A172 (cell line): Measurements from ENCODE around the gene SYNPO2. TPM values are rescaled to one million over a fixed set of nuclear protein-coding genes. Genes with fewer than 3 reads are reported as not detected.
A peak's percentile ranks its signal among the peaks of the same experiment; 100 is the strongest.
"Not testable (repeated sequence)": the region's sequence is repeated elsewhere in the genome, so short reads cannot be mapped to it uniquely, and the experiment has no call there.

Experiments used
- DNase-seq: peaks from one replicate; pipeline ENCODE4 v3.0.0-alpha.2; 2015; ENCODE audit warnings: low spot score
- total RNA-seq: library from RNA; depleted of rRNA; stranded (reverse); fragments of >200 nt; shearing (Covaris generic); gene quantifications from 2 replicates; pipeline ENCODE4 v1.2.3, GENCODE V29; 2014

The SYNPO2 gene
- total RNA-seq, 1 experiment from 2014 or later: 0.07 TPM

DNA sequence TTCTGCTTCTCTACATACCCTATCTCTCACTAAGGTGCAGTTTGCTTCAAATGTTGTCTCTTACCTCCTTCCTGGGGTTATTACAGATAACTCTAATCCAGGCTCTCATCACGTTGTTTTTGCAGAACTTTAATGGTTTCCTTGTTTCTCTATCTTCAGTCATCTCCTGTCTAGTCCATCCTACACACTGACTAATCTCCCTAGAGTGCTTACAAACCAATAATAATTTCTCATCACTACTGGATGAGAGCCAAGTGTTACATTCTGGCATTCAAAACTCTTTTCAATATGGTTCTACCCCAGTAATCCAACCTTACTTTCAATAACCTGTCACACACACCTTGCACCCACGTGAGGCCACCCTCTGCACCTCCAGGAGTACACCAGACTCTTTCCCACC is 86.1 kb downstream of the SYNPO2 start:
- DNase-seq: no peak

DNA sequence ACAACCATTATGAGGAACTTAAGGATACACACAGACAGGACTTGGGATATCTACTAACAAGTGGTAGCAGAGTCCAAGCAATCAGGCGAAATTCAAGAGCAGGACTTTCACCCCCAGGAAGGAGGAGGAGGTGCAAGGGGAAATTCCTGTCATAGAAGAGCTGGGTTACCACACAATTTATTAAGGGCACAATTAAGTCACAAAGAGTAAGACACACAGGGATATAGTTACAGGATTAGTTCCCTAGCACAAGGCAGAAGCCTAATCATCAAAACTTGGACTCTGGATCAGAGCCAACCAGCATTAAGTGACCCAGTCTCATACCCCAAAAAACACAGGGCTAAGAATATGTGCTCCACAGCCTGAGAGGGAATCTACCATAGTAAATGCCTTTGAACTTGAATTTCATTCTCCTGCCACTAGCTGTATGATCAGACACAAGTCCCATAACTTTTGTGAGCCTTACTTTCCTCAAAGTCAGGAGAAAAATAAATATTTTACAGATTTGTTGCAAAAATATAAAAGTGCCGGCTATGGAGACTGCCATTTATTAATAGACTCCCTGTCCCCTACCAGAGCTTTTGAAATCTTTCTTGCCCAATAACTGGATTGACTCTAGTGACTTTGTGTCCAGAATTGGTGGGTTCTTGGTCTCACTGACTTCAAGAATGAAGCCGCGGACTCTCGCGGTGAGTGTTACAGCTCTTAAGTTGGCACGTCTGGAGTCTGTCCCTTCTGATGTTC is 87.0 kb downstream of the SYNPO2 start:
- DNase-seq: no peak

DNA sequence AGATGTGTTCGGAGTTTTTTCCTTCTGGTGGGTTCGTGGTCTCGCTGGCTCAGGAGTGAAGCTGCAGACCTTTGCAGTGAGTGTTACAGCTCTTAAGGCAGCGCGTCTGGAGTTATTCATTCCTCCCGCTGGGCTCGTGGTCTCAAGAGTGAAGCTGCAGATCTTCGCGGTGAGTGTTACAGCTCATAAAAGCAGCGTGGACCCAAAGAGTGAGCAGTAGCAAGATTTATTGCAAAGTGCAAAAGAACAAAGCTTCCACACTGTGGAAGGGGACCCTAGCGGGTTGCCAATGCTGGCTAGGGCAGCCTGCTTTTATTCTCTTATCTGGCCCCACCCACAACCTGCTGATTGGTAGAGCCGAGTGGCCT is 87.5 kb downstream of the SYNPO2 start:
- not testable (repeated sequence) for DNase-seq

DNA sequence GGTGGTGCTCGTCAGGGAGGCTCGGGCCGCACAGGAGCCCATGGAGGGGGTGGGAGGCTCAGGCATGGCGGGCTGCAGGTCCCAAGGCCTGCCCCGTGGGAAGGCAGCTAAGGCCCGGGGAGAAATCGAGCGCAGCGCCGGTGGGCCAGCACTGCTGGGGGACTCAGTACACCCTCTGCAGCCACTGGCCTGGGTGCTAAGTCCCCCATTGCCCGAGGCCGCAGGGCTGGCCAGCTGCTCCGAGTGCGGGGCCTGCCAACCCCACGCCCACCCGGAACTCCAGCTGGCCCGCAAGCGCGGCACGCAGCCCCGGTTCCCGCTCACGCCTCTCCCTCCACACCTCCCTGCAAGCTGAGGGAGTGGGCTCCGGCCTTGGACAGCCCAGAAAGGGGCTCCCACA is 88.4 kb downstream of the SYNPO2 start:
- DNase-seq: not testable (repeated sequence)

DNA sequence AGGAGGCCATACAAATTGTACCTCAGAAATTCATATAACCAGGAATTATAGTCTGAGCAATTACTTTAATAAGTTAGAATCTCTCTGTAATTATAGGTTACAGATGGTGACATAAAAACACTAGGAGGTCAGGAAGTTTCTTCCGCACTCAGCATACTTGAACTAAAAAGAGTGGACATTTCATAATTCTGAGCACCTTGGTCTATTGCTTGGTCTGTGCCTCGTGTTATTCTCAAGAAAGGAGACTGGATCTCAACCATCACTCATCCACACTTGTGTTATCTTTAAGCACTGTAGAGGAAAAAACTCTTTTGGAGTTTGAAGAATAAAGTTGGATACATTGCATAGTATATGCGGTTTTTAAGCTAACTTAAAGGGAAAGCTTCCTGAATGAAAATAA is 91.1 kb downstream of the SYNPO2 start:
- DNase-seq: no peak

DNA sequence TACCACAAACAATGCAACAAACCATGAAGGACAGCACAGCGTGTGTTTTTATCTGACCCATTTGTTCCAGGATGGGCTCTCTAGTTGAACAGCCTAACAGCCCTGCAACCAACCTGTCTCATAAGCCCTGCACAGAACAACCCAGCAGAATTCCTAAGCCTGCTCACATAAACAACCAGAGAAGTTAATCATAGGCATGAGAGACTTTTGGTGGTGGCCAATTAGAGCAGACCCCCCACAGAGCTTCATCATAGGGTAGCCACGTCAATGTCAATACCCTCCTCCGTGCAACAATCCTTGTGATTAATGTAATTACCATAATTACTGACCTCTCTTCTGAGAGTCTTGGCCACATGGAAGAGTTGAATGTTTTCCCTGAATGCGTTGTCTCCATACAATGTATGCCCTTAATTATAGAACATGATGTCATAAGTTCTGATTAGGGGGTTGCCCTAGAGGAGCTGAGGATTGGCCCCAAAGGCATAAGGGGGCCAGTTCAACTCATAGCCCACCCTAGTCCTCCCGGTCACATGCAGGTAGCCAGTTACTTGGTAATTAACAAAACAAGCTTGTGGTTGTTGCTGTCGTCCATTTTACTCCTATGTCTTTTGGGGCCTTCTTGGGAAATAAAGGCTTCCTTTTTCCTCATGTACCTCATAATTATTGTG is 92.7 kb downstream of the SYNPO2 start:
- no peak for DNase-seq

DNA sequence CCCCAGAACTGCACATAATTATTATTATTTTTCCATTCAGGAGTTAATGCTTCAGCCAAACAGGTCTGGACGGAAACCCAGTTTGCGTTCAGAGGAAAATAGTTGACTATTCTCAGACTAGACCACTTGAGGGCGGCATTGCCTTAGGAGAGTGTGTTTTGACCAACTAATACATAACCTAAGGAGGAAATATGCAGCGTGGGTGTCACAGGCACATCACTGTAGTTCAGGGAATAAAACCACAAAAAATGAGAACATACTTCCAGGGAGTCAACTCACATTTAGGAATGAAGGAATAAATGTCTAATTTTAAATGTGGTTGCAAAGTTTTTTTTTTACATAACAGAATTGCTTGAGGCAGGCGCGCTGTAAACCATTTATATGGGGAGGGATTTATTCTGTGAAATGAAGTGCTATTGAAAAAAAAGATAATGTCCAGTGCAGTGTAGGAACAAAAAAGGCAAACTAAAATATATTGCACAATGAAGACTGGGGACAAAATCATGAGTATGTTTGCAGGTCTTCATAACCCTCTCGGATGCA is 93.3 kb downstream of the SYNPO2 start:
- peak; percentile 75 for DNase-seq

DNA sequence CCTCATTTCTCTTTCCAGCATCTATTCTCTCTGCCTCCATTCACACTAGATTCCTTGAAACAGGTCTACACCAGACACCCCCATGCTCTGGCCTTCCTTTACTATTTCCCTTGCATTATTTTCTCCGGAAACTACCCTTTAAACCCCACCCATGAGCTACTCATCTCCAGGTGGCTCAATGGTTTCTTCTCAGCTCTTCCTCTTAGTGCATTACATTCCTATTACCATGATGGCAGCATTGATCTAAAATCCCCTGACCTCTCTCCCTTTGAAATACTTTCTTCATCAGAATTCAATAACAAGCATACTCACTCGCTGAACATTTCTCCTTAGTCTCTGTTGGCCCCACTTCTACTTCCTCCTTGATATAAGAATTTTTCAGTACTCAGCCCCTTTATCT is 94.6 kb downstream of the SYNPO2 start:
- no peak for DNase-seq

DNA sequence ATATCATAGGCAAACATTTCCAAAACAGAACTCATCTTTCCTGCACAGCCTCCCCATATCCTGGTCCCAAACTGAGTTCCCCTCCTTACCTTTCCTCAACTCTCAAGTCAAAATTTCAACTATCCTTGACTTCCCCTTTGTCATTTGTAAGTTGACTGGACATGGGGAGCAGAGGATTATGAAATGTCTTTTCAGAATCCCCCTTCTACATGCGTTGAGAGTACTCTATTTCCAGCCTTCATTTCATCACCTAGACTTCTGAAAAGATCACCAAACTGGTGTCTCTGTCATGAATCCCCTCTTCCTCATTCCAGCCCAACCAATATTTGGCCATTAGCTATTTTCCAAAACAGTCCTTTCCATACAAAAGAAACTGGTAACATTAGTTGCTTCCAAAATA is 95.2 kb downstream of the SYNPO2 start:
- no peak for DNase-seq

DNA sequence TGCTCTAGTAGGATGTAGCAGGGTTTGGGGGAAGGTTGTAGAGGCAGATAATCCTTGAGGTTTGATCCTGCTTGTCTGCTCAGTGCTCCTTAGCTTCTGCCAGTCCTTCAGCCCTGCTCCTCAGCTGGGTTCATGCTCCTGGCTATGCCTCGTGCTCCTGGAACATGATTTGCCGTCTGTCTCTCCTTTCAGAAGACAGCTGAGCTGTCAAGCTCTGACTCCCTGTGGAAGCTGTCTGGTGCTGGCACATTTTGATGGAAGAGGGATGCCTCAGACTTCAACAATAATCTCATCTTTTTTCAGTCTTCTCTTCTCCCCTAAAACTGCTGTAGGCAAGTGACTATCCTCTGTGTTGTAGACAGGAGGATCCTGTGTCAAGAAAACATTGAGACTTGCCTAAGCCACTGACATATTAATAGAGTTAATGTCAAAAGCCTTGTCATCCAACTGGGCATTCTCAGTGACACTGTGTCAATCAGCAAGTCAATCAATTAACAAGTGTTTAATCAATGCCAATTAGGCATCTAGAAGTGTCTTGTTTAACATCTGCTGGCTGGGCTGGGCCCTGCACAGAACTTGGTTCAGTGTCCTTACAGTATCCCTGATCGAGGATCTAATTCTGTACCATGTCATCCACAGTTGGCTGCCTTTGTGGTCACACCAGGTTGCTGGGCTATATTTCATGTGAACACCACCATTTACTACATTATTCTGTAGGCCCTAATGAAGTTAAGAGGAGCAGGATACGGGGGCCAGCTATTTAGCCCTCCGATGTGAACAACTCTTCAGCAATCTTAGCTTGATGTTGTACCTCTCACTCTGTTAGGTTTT is 96.7 kb downstream of the SYNPO2 start:
- no peak for DNase-seq

DNA sequence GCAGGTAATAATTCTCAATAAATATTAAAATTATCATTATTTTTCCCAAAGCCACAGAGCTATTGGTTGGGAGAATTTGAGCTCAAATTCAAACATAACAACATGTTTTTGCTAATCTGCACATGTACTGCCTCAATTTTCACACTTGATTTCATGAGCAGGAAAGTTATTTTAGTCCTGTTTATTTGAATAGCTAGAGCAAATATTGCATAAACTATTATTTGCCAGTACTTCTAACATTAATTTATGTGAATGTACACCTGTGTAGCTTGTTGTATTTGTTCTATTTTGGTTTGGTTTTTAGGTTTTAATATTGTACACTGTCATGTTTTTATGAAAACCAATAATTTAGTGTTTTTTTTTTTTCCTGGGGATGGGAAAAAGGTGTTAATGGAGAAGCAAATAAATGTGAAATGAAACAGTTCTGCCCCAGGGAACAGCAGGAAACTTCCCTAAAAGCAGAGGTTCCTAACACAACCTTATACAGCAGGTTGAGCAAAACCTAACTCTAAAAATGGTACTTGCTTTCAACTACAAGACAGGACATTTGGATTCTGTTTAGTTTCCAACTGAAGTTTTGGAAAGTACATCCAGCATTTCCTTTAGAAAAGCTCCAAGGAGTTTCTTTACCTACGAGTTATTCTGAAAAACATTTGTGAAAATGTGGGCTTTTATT is 99.4 kb downstream of the SYNPO2 start:
- no peak for DNase-seq

DNA sequence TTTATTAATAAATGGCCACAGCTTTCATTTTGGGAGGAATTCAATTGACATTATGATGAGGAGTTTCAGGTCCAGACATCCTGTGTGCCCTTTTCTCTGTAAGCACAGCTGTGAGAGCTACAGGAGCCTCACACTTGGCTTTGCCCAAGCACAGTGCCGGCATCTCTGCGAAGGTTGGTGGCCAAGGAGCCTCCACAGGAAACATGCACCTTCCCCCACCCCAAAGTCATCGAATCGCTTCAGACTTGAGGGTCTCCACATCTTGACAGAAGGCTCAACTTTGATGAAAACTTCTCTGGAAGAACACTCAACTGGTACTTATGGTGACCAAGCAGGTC is 100.0 kb downstream of the SYNPO2 start:
- no peak for DNase-seq

DNA sequence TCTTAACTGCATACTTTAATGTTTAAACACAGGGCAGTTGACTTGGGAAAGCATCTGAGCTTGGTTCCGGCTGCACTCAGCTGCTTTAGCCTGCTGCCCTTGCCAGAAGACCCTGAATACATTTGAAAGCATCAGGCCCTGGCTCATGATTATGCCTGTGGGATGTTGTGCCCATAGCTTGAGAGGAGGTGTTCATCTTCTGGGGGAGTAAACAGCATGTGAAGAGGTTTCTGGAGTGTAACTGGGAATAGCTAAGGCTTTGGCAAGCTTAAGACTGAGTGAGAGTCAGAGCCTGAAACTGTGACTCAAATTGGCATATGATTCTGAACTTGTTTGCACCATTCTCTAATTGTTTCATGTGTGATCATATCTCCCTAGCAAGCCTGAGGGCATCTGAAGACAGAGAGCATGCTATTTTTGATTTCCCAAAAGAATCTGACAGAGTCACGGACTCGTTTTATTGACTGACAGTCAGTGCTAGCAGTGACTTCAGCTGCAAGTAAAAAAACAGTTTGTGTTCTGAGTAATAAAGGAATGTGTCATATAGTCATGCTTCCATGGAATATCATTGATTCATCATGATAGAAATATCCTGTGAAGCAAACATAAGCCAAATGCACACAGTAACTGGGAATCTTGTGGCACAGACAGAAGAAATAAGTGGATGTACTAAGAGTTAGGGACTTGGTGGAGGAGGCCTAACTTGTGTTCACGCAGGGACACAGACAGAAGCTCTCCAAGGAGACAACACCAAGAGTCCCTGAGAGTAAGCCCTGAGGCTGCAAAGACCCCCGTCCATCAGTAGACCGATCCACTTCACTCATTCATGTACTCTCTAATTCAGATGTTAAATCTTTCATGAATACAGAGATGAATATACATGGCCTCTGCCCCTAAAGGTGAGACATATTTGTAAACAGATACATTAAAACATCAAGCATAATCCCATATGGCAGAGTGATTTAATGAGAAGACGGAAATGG is 100.7 kb downstream of the SYNPO2 start:
- peak; percentile 14 for DNase-seq

DNA sequence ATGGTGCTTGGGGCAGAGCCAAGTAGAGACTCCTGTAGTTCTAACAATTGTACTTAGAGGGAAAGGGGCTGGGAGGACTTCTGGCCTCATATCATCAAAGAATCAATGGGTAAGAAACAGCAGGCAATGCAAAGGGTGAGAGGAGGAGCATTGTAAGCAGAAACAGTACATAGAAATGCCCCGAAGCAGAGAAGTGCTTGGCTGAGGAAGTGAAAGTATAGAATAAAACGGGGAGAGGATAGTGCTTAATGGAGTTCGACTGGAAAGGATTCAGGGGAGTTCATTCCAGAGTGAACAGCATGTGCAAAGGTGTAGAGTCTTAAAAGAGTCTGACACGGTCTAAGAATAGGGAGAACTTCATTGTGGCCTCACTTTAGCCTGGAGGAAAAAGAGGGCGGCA is 103.0 kb downstream of the SYNPO2 start:
- no peak for DNase-seq

DNA sequence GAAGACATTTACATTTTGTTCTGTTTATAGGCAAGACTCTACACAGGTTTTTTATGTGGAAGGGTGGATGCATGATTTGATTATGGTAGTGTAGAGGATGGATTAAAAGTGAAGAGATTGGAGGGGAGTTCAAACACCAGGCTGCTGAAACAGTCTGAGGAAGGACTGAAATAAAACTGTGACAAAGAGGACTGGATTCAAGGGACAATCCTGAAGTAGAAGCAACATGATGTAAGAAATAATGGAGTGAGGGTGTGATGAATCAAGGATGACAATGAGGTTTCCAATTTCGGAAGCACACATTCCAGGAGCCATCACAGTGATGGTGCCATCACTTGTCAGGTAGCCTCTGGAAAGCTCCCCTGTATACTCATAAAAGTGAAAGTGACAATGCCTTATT is 103.5 kb downstream of the SYNPO2 start:
- DNase-seq: no peak

DNA sequence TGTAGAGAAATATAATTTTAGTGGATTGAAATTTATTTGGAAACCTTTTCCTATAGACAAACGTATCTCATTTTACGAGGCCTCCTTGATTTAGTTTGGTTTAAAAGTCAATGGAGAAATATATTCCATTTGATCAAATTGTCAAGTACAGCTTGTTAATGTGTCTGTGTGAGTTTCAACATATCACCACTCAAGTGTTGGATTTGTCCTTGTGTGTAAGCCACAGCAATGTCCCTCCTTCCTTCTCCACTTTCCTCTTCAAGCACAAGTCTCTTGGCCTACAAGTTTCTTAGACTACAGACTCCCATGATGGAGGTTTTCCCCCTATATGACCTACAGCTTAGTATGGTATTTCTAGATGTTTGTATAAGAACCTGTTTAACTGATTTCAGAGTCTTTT is 104.7 kb downstream of the SYNPO2 start:
- DNase-seq: no peak

DNA sequence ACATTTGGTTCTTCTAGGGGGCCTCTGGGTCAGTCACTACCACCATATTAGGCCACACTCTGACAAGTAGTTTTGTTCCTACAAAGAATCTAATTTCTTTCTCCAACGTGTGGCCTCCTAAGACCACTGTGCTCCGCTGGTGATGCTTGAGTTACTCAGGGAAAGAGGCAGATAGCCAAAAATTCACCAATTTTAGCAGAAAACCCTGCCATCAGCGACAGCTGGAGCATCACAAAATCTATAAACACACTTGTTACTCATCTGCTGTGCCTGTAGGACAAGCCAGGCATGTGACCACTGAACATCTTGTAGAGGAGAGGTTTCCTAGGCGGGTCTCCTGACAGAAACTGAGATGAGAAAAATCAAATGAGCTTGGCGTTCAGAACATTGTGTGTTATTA is 105.4 kb downstream of the SYNPO2 start:
- DNase-seq: no peak

DNA sequence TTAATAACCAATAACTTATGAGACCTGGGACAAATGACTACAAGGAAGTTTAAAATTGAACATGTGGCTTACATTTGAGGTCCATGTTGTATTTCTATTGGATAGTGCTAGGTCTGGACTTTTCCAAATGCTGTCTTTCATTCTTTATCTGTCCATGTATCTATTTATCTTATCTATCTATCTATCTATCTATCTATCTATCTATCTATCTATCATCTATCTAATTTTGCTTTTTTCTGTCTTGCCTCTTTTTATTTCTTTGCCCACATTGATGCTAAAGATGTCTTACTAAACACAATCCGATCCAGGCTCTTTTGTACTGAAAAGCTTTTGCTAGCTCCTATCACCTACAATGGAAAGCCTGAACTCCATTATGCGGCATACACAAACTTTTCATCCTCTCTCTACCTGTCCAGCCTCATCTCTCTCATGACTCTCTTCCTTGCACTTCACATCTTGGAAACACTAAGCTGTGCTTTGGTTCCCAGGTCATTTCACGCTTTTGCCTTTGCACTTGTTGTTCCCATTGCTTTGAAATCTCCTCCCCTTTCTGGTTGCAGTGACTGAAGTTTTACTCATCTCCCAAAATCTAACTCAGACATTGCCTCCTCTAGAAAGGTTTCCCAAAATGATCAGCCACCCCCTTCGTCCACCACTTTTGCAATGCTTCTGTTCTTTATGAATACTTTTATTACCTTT is 107.2 kb downstream of the SYNPO2 start:
- no peak for DNase-seq

DNA sequence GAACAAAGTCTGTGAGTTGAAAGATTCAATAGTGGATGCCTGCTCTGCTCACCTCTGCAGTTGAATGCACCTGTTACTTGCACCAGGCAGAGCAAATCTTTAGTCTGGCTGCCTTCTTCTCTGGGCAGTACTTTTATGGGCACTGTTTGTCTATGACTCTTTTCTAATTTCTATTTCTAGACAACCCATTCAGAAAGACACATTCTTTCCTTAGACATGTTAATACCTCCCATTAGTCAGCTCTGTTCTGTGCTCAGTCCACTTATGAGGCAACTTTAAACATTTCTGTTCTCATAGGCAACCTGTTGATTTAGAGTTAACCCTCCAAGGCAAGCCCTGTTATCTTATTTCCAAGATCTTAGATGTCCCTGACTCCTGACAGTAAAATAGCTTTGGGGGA is 108.9 kb downstream of the SYNPO2 start:
- no peak for DNase-seq

DNA sequence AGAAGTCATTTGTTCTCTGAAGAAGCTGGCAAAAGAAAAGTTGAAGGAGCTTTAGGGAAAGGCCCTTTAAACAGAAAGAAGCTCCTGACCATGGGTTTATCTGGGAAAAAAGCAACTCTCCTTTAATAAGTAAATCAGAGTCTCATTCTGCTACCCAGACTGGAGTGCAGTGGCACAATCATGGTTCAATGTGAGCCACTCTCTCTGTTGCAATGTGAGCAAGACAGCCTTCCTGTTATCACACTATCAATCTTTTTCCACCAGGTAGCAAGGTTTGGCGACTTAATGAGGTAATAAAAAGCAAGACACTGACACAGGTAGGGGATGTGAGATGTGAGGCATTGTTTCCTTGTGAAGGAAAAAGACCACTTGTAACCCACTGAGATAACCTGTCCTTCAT is 111.3 kb downstream of the SYNPO2 start:
- no peak for DNase-seq
